Body of pancreas (tissue), 4 donors: ENCODE results near the gene VPS41.

ENCODE experiments used
- CTCF ChIP-seq, 7 experiments: fragments of 450-650 bp in 4 of 7; fragments of 200-600 bp in 3 of 7; sonication (generic) in 3 of 7; IDR thresholded peaks; one replicate each; pipeline ENCODE4 v1.5.1; 2016 to 2019; ENCODE audit warnings: antibody characterized with exemption in 7 of 7
- POLR2A ChIP-seq, 3 donors: fragments of 450-650 bp; IDR thresholded peaks; one replicate each; pipeline ENCODE4 v1.6.1; 2016; ENCODE audit warnings: antibody characterized with exemption in 3 of 3, mild to moderate bottlenecking in 2 of 3

DNA sequence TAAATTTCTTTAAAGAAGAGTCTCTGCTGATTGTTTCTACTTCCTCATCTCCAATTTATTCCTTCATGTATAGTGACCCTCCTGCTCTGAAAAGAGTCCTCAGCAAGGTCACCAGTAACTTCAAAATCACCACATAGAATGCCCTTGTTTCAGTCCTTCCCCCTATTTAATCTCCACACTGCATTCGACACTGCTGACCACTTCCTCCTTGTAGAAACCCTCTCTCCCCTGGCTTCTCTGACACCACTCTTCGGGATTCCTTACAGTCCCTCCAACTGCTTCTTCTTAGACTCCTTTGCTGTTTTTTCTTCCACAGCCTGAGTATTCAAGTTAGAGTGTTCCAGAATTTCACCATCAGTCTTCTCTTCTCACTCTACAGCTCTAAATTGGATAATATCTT is 89.5 kb downstream of the VPS41 start:
- TF ChIP-seq CTCF (IDR thresholded peaks at IDR 0.05) (no peak), POLR2A (IDR thresholded peaks at IDR 0.05) (no peak)
